Keratinocyte (primary cell): ENCODE results near the gene EIF1AX.

Experiments
- CTCF ChIP-seq, 3 experiments: IDR thresholded peaks in 1 of 3; conservative IDR thresholded peaks in 1 of 3; optimal IDR thresholded peaks in 1 of 3; 2 replicates in 2 of 3; 3 replicates in 1 of 3; pipeline versions ENCODE3 to v1.5.1; 2011; ENCODE audit warnings: low read length in 3 of 3, mild to moderate bottlenecking in 3 of 3, moderate library complexity in 2 of 3, control low read depth in 1 of 3, inconsistent platforms in 1 of 3; ENCODE audit not compliant: insufficient read depth in 2 of 3; ENCODE audit errors: extremely low read depth in 1 of 3
- EZH2 ChIP-seq: IDR thresholded peaks from one replicate; pipeline ENCODE4 v1.6.1; 2012; ENCODE audit warnings: inconsistent platforms, mild to moderate bottlenecking, low read length, moderate library complexity

GRCh38 chrX:20173856-20174255 lies 32.2 kb upstream of the EIF1AX start:
- no peak for TF ChIP-seq CTCF (optimal IDR thresholded peaks at IDR 0.05 in 1 of 3, IDR thresholded peaks at IDR 0.05 in 1 of 3, conservative IDR thresholded peaks at IDR 0.05 in 1 of 3; ENCODE audit: extremely low read depth in 1 of 3, insufficient read depth in 2 of 3, low read length in 3 of 3)
- no peak for TF ChIP-seq EZH2
